Measurements from ENCODE around the gene TSSK1B. TPM values are rescaled to one million over a fixed set of nuclear protein-coding genes. Genes with fewer than 3 reads are reported as not detected.
A peak's percentile ranks its signal among the peaks of the same experiment; 100 is the strongest.

TSSK1B gene
- total and polyA plus RNA-seq, 2 of the 4 experiments (the other 2 are of a cell fraction): 0.03 to 0.18 TPM

GRCh38 chr5:113474100-113474728 lies 39.4 kb upstream of the TSSK1B start:
- no peak overlapping the region for H4K8ac ChIP-seq (ENCODE audit: low read depth in 2 of 2, low read length in 2 of 2)
- TF ChIP-seq, protein P1, sequence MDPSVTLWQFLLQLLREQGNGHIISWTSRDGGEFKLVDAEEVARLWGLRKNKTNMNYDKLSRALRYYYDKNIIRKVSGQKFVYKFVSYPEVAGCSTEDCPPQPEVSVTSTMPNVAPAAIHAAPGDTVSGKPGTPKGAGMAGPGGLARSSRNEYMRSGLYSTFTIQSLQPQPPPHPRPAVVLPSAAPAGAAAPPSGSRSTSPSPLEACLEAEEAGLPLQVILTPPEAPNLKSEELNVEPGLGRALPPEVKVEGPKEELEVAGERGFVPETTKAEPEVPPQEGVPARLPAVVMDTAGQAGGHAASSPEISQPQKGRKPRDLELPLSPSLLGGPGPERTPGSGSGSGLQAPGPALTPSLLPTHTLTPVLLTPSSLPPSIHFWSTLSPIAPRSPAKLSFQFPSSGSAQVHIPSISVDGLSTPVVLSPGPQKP (IDR thresholded peaks at IDR 0.05; ENCODE audit: borderline replicate concordance, low read depth, low read length): no peak
- no peak for TF ChIP-seq BHLHE40 (IDR thresholded peaks at IDR 0.05; ENCODE audit: low read depth, low read length)
- TF ChIP-seq NFE2L2 (IDR thresholded peaks at IDR 0.05; ENCODE audit: low read depth, low read length): no peak
- TF ChIP-seq CTCF (conservative IDR thresholded peaks at IDR 0.05; ENCODE audit: low read depth, low read length): no peak
- no peak for TF ChIP-seq MAFK (IDR thresholded peaks at IDR 0.05; ENCODE audit: low read depth, low read length)
- no peak for TF ChIP-seq SMC3 (IDR thresholded peaks at IDR 0.05; ENCODE audit: low read depth, low read length)
- no peak for TF ChIP-seq RAD21 (IDR thresholded peaks at IDR 0.05; ENCODE audit: low read length)
- no peak for TF ChIP-seq MXI1 (IDR thresholded peaks at IDR 0.05; ENCODE audit: borderline replicate concordance, low read depth, low read length)
- TF ChIP-seq FOS (IDR thresholded peaks at IDR 0.05; ENCODE audit: low read depth, low read length): no peak
- no peak for TF ChIP-seq RCOR1 (IDR thresholded peaks at IDR 0.05; ENCODE audit: insufficient replicate concordance, low read length)
- no peak for TF ChIP-seq CEBPB (IDR thresholded peaks at IDR 0.05; ENCODE audit: low read depth, low read length)
- TF ChIP-seq RFX5 (IDR thresholded peaks at IDR 0.05; ENCODE audit: low read depth, low read length): no peak
- TF ChIP-seq MAZ (IDR thresholded peaks at IDR 0.05; ENCODE audit: borderline replicate concordance, low read depth, low read length): no peak
- TF ChIP-seq USF2 (IDR thresholded peaks at IDR 0.05; ENCODE audit: low read depth, low read length): no peak
- no peak for TF ChIP-seq POLR2A (IDR thresholded peaks at IDR 0.05; ENCODE audit: low read depth, low read length)
- TF ChIP-seq CHD1 (IDR thresholded peaks at IDR 0.05; ENCODE audit: low read depth, low read length): no peak
- peak overlapping the region; percentile 32; the same call in 1 of the 2 replicates for H3K4me2 ChIP-seq (ENCODE audit: low read depth, low read length)
- H4K20me1 ChIP-seq (ENCODE audit: insufficient read depth, low read length): no peaks in the 10 kb centered on the region
- no peaks in the 10 kb centered on the region for H3K36me3 ChIP-seq (ENCODE audit: control insufficient read depth, insufficient read depth, low read length)
- no peak overlapping the region for H2BK120ac ChIP-seq (ENCODE audit: low read depth, low read length)
- H3K4me3 ChIP-seq (ENCODE audit: insufficient read depth, low read depth, low read length): no peak overlapping the region
- no peak overlapping the region for H2BK5ac ChIP-seq (ENCODE audit: low read depth, low read length, poor library complexity, severe bottlenecking)
- H3K27me3 ChIP-seq (ENCODE audit: control insufficient read depth, insufficient read depth, low read length): no peaks in the 10 kb centered on the region
- DNase-seq: no peak
- H4K5ac ChIP-seq (ENCODE audit: low read depth, low read length): no peak overlapping the region
- no peaks in the 10 kb centered on the region; the same call in 1 of the 2 replicates for H3K9me1 ChIP-seq (ENCODE audit: insufficient read depth, low read length)
- H3K4ac ChIP-seq (ENCODE audit: low read depth, low read length): no peak overlapping the region
- H2BK20ac ChIP-seq (ENCODE audit: low read depth, low read length): no peak overlapping the region
- POLR2A ChIA-PET (ENCODE audit: unreplicated experiment): no interaction called here
- no peak overlapping the region for H3K27ac ChIP-seq (ENCODE audit: insufficient read depth, low read length)
- H3K4me1 ChIP-seq (ENCODE audit: control insufficient read depth, insufficient read depth, low read length): no peaks in the 10 kb centered on the region
- intact Hi-C loops (cut with micrococcal nuclease): no loop called here
- ATAC-seq (ENCODE audit: low read depth): peak; percentile 90
- CTCF ChIA-PET: no interaction called here
- dilution Hi-C loops (cut with HindIII; ENCODE audit: low sequenced_read_pairs, unreplicated experiment): no loop called here
- H2AFZ ChIP-seq (replicated peaks; ENCODE audit: low read length, poor library complexity): peak overlapping the region; percentile 61
- no peak overlapping the region for H2AK9ac ChIP-seq (replicated peaks; ENCODE audit: low read depth, low read length, poor library complexity)
- no peak overlapping the region for H3K56ac ChIP-seq (ENCODE audit: extremely low read depth, insufficient read depth, low read length)
- H3K18ac ChIP-seq (ENCODE audit: low read depth, low read length): no peak overlapping the region
- no peak overlapping the region for H3K23ac ChIP-seq (ENCODE audit: low read depth, low read length)
- in situ Hi-C loops (cut with MboI; ENCODE audit: low sequenced_read_pairs): no loop called here
- no peak overlapping the region for H3K9ac ChIP-seq (ENCODE audit: low read depth, low read length)
- peaks cover 7% of the 10 kb centered on the region; the same call in 1 of the 2 replicates for H3K9me3 ChIP-seq (ENCODE audit: control insufficient read depth, insufficient read depth, low read length)
- no peak overlapping the region for H4K91ac ChIP-seq (ENCODE audit: insufficient read depth, low read depth, low read length)
- H3K14ac ChIP-seq (replicated peaks; ENCODE audit: low read depth, low read length): no peak overlapping the region
- no peaks in the 10 kb centered on the region for H3K79me1 ChIP-seq (ENCODE audit: low read depth in 1 of 2, low read length in 2 of 2)
- WGBS, 2 experiments (ENCODE audit: extremely low coverage in 2 of 2, insufficient read length in 1 of 2): 38% methylated on average over 3 of the region's 5 CpGs; no CpG with 5 or more reads in 1 of the 2 experiments
- no peak overlapping the region for H2AK5ac ChIP-seq (ENCODE audit: low read depth, low read length)
- no peak overlapping the region for H2BK15ac ChIP-seq (ENCODE audit: low read depth, low read length)
- BruUV-seq (replicated peaks): no TSS peak
